K562 (cell line): Measurements from ENCODE around the gene PCBD1. TPM values are rescaled to one million over a fixed set of nuclear protein-coding genes. Genes with fewer than 3 reads are reported as not detected.

Experiments
- ATAC-seq: fragments of 200-7000 bp; cut with Tn5 transposase; 3 replicates; pipeline ENCODE4 v1.9.1; 2020; ENCODE audit warnings: moderate library complexity
- BruUV-seq: library from RNA; stranded (reverse); fragments of 400-500 nt; replicated peaks from 2 replicates; lab custom pipeline; 2021; lab: Mats Ljungman, UMichigan
- CTCF ChIA-PET: fragments of 300-600 bp; formaldehyde crosslinking; extraction: SDS; loops from one replicate; lab custom pipeline; 2021; ENCODE audit warnings: low intra/inter-chr PET ratio; lab: Yijun Ruan, JAX
- POLR2A ChIA-PET: fragments of 300-600, 350-650 bp; sonication (Branson Sonifier 250); formaldehyde crosslinking; extraction: SDS; loops from one replicate; lab custom pipeline; 2021; ENCODE audit warnings: antibody characterized with exemption, inconsistent platforms; lab: Yijun Ruan, JAX
- DNase-seq, 4 experiments: peaks; one replicate each; pipeline versions ENCODE4 v3.0.0 to v3.0.0-alpha.2; 2011 to 2018; ENCODE audit warnings: low spot score in 3 of 4, mixed read lengths in 3 of 4; ENCODE audit errors: extremely low read depth in 1 of 4
- FAIRE-seq: peaks from 2 replicates; lab custom pipeline; 2011; peaks lifted over from hg19 to GRCh38; lab: Jason Lieb, UNC
- H2AFZ ChIP-seq: 2 replicates; pipeline ENCODE4 v1.6.0; 2011; ENCODE audit warnings: low read depth, low read length, control low read depth, inconsistent platforms
- H3K27ac ChIP-seq: fragments of 200-600 bp; 3 replicates; pipeline ENCODE4 v1.8.0; 2011; ENCODE audit warnings: low read depth, mild to moderate bottlenecking, control low read depth, inconsistent platforms, low read length, moderate library complexity, mixed read lengths; ENCODE audit errors: extremely low read depth
- H3K27me3 ChIP-seq, 2 experiments: fragments of 300-600 bp in 1 of 2; 2 replicates in 1 of 2; 3 replicates in 1 of 2; pipeline versions ENCODE4 v1.6.0 to v1.8.0; 2011; ENCODE audit warnings: inconsistent platforms in 2 of 2, low read length in 2 of 2, mild to moderate bottlenecking in 1 of 2, mixed read lengths in 1 of 2, moderate library complexity in 1 of 2; ENCODE audit not compliant: control insufficient read depth in 2 of 2, insufficient read depth in 2 of 2
- H3K36me3 ChIP-seq: fragments of 300-600 bp; 3 replicates; pipeline ENCODE4 v1.8.0; 2011; ENCODE audit warnings: mild to moderate bottlenecking, low read length, inconsistent platforms; ENCODE audit not compliant: control insufficient read depth, insufficient read depth
- H3K4me1 ChIP-seq, 2 experiments: fragments of 200-600 bp in 1 of 2; replicated peaks in 1 of 2; 2 replicates in 1 of 2; 3 replicates in 1 of 2; pipeline versions ENCODE4 v1.5.1 to v1.8.0; 2011; ENCODE audit warnings: inconsistent platforms in 2 of 2, low read length in 2 of 2, mild to moderate bottlenecking in 1 of 2, mixed read lengths in 1 of 2, moderate library complexity in 1 of 2; ENCODE audit not compliant: control insufficient read depth in 2 of 2, insufficient read depth in 2 of 2
- H3K4me2 ChIP-seq: 2 replicates; pipeline ENCODE4 v1.6.1; 2011; ENCODE audit warnings: low read length, control low read depth, inconsistent platforms, mixed read lengths; ENCODE audit not compliant: insufficient read depth
- H3K4me3 ChIP-seq: fragments of 200-600 bp; sonication (generic), shearing (Covaris generic); 2 replicates; pipeline ENCODE4 v1.5.1; 2016; ENCODE audit warnings: control low read depth, inconsistent platforms
- H3K79me2 ChIP-seq: fragments of 200-600 bp; 3 replicates; pipeline ENCODE4 v1.8.0; 2011; ENCODE audit warnings: low read length, inconsistent platforms; ENCODE audit not compliant: control insufficient read depth, insufficient read depth
- H3K9ac ChIP-seq, 2 experiments: 2 replicates each; pipeline versions ENCODE4 v1.6.0 to v1.6.1; 2011; ENCODE audit warnings: low read depth in 2 of 2, low read length in 2 of 2, control low read depth in 1 of 2, inconsistent platforms in 1 of 2, mild to moderate bottlenecking in 1 of 2, mixed read lengths in 1 of 2; ENCODE audit not compliant: insufficient read depth in 1 of 2
- H3K9me1 ChIP-seq: one replicate; pipeline ENCODE4 v1.6.0; 2011; ENCODE audit warnings: inconsistent platforms, mild to moderate bottlenecking, low read length, moderate library complexity; ENCODE audit not compliant: control insufficient read depth, insufficient read depth
- H3K9me3 ChIP-seq: replicated peaks from 2 replicates; pipeline ENCODE4 v1.5.1; 2011; ENCODE audit warnings: low read depth, low read length, inconsistent platforms; ENCODE audit not compliant: control insufficient read depth, insufficient read depth
- H4K20me1 ChIP-seq: replicated peaks from 2 replicates; pipeline ENCODE4 v1.6.1; 2011; ENCODE audit warnings: low read length, inconsistent platforms, mixed read lengths; ENCODE audit not compliant: control insufficient read depth, insufficient read depth
- GABPA ChIP-seq: fragments of 200-800 bp; sonication (Bioruptor generic); conservative IDR thresholded peaks from 2 replicates; pipeline ENCODE4 v1.6.1; 2016; ENCODE audit warnings: low read depth, missing genetic modification characterization, missing compliant biosample characterization
- NR2C1 ChIP-seq, 2 experiments: fragments of 450-650 bp; IDR thresholded peaks; 2 replicates each; pipeline ENCODE4 v1.6.1; 2017; ENCODE audit warnings: mild to moderate bottlenecking in 2 of 2, antibody characterized with exemption in 1 of 2, inconsistent platforms in 1 of 2, missing compliant biosample characterization in 1 of 2, missing genetic modification characterization in 1 of 2
- NR2C2 ChIP-seq, 2 experiments: fragments of 200-800 bp in 1 of 2; sonication (Bioruptor generic) in 1 of 2; sonication (generic) in 1 of 2; formaldehyde crosslinking in 1 of 2; IDR thresholded peaks; 2 replicates each; pipeline versions ENCODE4 v1.6.1 to v1.8.0; 2016 to 2022; ENCODE audit warnings: mild to moderate bottlenecking in 1 of 2, missing compliant biosample characterization in 1 of 2, missing genetic modification characterization in 1 of 2, missing genetic modification reagents in 1 of 2
- RCOR1 ChIP-seq, 2 experiments: IDR thresholded peaks; 2 replicates each; pipeline ENCODE4 v1.6.1; 2012; ENCODE audit warnings: low read depth in 2 of 2, low read length in 2 of 2, borderline replicate concordance in 1 of 2, improper control_type of control experiment in 1 of 2
- RFX7 ChIP-seq: fragments of 250-450 bp; sonication (Bioruptor Pico); IDR thresholded peaks from 2 replicates; pipeline ENCODE4 v1.5.1; 2021; ENCODE audit warnings: mild to moderate bottlenecking
- STAG1 ChIP-seq: sonication (generic); formaldehyde crosslinking; IDR thresholded peaks from 2 replicates; pipeline ENCODE4 v1.5.0; 2020; ENCODE audit warnings: missing genetic modification reagents, borderline replicate concordance
- TSC22D4 ChIP-seq: fragments of 450-650 bp; IDR thresholded peaks from 2 replicates; pipeline ENCODE4 v1.6.1; 2016; ENCODE audit warnings: missing genetic modification characterization, missing biosample characterization, control low read depth
- XRCC5 ChIP-seq: fragments of 200-400 bp; formaldehyde crosslinking; IDR thresholded peaks from 2 replicates; pipeline ENCODE4 v1.6.1; 2017; ENCODE audit warnings: low read depth, mild to moderate bottlenecking, low read length
- ZNF239 ChIP-seq: fragments of 250-450 bp; sonication (Bioruptor Pico); IDR thresholded peaks from 2 replicates; pipeline ENCODE4 v1.4.0; 2020; ENCODE audit warnings: mild to moderate bottlenecking
- WGBS: fragments of 100-300 bp; shearing (Covaris generic); methylation state at CpG from one replicate; pipeline ENCODE4 v1.1.6; 2016; ENCODE audit warnings: low coverage, mixed read lengths; ENCODE audit not compliant: insufficient coverage; ENCODE audit errors: missing lambda C conversion rate; 5-methylcytosine and 5-hydroxymethylcytosine counted together
- in situ Hi-C: fragments of 300-500 bp; cut with MboI; formaldehyde crosslinking; loops from 4 replicates; pipeline ENCODE4 v1.15.0; 2018; ENCODE audit warnings: inconsistent platforms, mixed read lengths
- intact Hi-C: fragments of 100-400 bp; cut with micrococcal nuclease; formaldehyde crosslinking; loops from 2 replicates; pipeline ENCODE4 v1.14.2; 2022
- polyA plus RNA-seq, 8 experiments: library from polyadenylated mRNA; depleted of rRNA in 4 of 8; stranded (reverse) in 5 of 8; unstranded in 3 of 8; fragments of >200 nt; fragmentation: Nextera tagmentation in 2 of 8; fragmentation: Illumina TruSeq in 1 of 8; extraction: Ambion mirVana in 2 of 8; extraction: Trizol in 1 of 8; gene quantifications; 2 replicates each; pipeline versions ENCODE4 v1.2.1 to v1.2.3, GENCODE V29; 2011 to 2014; ENCODE audit warnings: inconsistent platforms in 1 of 8, missing spikeins in 1 of 8
- total RNA-seq, 7 experiments: library from RNA; depleted of rRNA in 6 of 7; stranded (reverse); fragments of >200 nt in 6 of 7; fragmentation: Illumina TruSeq in 2 of 7; extraction: Trizol in 2 of 7; gene quantifications; 2 replicates each; pipeline versions ENCODE4 v1.2.1 to v1.2.3, GENCODE V29; 2011 to 2021; ENCODE audit warnings: low replicate concordance in 1 of 7
- TF ChIP-seq, protein P1 (sequence below): sonication (generic); formaldehyde crosslinking; IDR thresholded peaks from 2 replicates; pipeline ENCODE4 v1.8.1; 2023; ENCODE audit warnings: mild to moderate bottlenecking, missing genetic modification reagents
- TF ChIP-seq, protein P2 (sequence below): fragments of 450-650 bp; IDR thresholded peaks from 2 replicates; pipeline ENCODE4 v1.6.1; 2016; ENCODE audit warnings: low read depth

Gene PCBD1
- total and polyA plus RNA-seq, 9 of the 15 experiments (the other 6 are each of a cell fraction or from before 2014, with no cell fraction given), result 14.6 to 109 (median 57.0) TPM

DNA sequence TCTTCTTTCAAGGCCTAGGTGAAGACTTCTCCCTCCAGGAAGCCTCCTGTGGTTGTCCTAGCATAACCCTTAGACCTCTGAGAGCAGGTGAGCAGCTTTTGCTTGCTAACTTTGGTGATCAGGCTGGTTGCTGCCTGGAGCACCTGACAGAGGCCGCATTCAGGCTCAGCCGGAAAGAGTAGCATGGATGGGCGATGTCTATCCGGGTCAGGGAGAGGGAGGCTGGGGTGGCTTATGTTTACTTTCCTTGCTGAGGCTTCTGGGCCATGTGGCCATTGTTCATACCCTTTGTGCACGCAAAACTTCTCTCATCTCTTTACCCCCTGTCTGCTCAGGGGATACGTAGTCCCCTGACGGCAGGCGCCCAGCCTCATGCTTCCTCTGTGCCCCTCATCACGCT, 27.4 kb upstream of the PCBD1 start:
- POLR2A ChIA-PET, result interaction anchor here (0.7 to 1.1 kb wide), 3 partner anchors 39 to 386 kb away, joined by 3 read pairs; no protein-coding TSS in a partner anchor
- intact Hi-C loops (no loop called here), in situ Hi-C loops (no loop called here)
- H3K9ac ChIP-seq, result no peak overlapping the region
- BruUV-seq, result no TSS peak
- no peak overlapping the region for H3K27ac ChIP-seq
- no peak overlapping the region for H3K4me3 ChIP-seq
- no peak for ATAC-seq
- no peak overlapping the region for H3K4me2 ChIP-seq
- 5% methylated on average over 9 of the region's 9 CpGs for WGBS
- no peaks in the 10 kb centered on the region for H3K79me2 ChIP-seq
- no peaks in the 10 kb centered on the region for H3K9me1 ChIP-seq
- no peak for DNase-seq
- H3K36me3 ChIP-seq, result no peaks in the 10 kb centered on the region
- peaks cover 0 to 6% of the 10 kb centered on the region in 2 experiments; a peak in 1 of 5 replicates for H3K4me1 ChIP-seq
- FAIRE-seq, result peak; percentile 49
- peaks cover 30 to 92% of the 10 kb centered on the region in 2 experiments for H3K27me3 ChIP-seq
- CTCF ChIA-PET, result no interaction called here
- no peaks in the 10 kb centered on the region for H3K9me3 ChIP-seq
- H2AFZ ChIP-seq, result no peak overlapping the region
- peaks cover 17% of the 10 kb centered on the region for H4K20me1 ChIP-seq
- TF ChIP-seq ZNF239 (CRISPR knock-in tag) (no peak), TSC22D4 (tag) (no peak), GABPA (tag) (peak; percentile 63), RFX7 (no peak), RCOR1 (IDR thresholded peaks at IDR 0.05; ENCODE audit: borderline replicate concordance in 1 of 2, low read depth in 2 of 2, low read length in 2 of 2) (no peak), NR2C1 (IDR thresholded peaks at IDR 0.05) (peak; percentile 85), NR2C1 (tag; IDR thresholded peaks at IDR 0.05) (peak; percentile 93), STAG1 (CRISPR knock-in tag) (no peak), NR2C2 (CRISPR knock-in tag; IDR thresholded peaks at IDR 0.05) (no peak), NR2C2 (tag; IDR thresholded peaks at IDR 0.05) (peak; percentile 82), XRCC5 (no peak)
- TF ChIP-seq, protein P1, sequence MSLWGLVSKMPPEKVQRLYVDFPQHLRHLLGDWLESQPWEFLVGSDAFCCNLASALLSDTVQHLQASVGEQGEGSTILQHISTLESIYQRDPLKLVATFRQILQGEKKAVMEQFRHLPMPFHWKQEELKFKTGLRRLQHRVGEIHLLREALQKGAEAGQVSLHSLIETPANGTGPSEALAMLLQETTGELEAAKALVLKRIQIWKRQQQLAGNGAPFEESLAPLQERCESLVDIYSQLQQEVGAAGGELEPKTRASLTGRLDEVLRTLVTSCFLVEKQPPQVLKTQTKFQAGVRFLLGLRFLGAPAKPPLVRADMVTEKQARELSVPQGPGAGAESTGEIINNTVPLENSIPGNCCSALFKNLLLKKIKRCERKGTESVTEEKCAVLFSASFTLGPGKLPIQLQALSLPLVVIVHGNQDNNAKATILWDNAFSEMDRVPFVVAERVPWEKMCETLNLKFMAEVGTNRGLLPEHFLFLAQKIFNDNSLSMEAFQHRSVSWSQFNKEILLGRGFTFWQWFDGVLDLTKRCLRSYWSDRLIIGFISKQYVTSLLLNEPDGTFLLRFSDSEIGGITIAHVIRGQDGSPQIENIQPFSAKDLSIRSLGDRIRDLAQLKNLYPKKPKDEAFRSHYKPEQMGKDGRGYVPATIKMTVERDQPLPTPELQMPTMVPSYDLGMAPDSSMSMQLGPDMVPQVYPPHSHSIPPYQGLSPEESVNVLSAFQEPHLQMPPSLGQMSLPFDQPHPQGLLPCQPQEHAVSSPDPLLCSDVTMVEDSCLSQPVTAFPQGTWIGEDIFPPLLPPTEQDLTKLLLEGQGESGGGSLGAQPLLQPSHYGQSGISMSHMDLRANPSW (CRISPR knock-in tag), result no peak
- TF ChIP-seq, protein P2, sequence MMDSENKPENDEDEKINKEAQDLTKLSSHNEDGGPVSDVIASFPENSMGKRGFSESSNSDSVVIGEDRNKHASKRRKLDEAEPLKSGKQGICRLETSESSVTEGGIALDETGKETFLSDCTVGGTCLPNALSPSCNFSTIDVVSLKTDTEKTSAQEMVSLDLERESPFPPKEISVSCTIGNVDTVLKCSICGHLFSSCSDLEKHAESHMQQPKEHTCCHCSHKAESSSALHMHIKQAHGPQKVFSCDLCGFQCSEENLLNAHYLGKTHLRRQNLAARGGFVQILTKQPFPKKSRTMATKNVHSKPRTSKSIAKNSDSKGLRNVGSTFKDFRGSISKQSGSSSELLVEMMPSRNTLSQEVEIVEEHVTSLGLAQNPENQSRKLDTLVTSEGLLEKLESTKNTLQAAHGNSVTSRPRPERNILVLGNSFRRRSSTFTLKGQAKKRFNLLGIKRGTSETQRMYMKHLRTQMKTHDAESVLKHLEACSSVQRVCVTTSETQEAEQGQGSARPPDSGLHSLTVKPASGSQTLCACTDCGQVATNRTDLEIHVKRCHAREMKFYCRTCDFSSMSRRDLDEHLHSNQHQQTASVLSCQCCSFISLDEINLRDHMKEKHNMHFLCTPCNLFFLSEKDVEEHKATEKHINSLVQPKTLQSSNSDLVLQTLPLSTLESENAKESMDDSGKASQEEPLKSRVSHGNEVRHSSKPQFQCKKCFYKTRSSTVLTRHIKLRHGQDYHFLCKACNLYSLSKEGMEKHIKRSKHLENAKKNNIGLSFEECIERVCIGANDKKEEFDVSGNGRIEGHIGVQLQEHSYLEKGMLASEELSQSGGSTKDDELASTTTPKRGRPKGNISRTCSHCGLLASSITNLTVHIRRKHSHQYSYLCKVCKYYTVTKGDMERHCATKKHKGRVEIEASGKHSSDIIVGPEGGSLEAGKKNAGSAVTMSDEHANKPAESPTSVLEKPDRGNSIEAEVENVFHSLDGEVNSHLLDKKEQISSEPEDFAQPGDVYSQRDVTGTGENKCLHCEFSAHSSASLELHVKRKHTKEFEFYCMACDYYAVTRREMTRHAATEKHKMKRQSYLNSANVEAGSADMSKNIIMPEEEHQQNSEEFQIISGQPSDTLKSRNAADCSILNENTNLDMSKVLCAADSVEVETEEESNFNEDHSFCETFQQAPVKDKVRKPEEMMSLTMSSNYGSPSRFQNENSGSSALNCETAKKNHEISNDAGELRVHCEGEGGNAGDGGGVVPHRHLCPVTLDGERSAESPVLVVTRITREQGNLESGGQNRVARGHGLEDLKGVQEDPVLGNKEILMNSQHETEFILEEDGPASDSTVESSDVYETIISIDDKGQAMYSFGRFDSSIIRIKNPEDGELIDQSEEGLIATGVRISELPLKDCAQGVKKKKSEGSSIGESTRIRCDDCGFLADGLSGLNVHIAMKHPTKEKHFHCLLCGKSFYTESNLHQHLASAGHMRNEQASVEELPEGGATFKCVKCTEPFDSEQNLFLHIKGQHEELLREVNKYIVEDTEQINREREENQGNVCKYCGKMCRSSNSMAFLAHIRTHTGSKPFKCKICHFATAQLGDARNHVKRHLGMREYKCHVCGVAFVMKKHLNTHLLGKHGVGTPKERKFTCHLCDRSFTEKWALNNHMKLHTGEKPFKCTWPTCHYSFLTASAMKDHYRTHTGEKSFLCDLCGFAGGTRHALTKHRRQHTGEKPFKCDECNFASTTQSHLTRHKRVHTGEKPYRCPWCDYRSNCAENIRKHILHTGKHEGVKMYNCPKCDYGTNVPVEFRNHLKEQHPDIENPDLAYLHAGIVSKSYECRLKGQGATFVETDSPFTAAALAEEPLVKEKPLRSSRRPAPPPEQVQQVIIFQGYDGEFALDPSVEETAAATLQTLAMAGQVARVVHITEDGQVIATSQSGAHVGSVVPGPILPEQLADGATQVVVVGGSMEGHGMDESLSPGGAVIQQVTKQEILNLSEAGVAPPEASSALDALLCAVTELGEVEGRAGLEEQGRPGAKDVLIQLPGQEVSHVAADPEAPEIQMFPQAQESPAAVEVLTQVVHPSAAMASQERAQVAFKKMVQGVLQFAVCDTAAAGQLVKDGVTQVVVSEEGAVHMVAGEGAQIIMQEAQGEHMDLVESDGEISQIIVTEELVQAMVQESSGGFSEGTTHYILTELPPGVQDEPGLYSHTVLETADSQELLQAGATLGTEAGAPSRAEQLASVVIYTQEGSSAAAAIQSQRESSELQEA, result no peak
